K562 (cell line): Measurements from ENCODE around the gene HSD3B7. TPM values are rescaled to one million over a fixed set of nuclear protein-coding genes. Genes with fewer than 3 reads are reported as not detected.

Source experiments
- ARNT ChIP-seq, 2 experiments: fragments of 450-650 bp; IDR thresholded peaks; 2 replicates each; pipeline ENCODE4 v1.6.1; 2016; ENCODE audit warnings: mild to moderate bottlenecking in 1 of 2
- BRD4 ChIP-seq: fragments of 200-600 bp; sonication (generic); IDR thresholded peaks from 2 replicates; pipeline ENCODE4 v1.6.1; 2017; ENCODE audit warnings: inconsistent platforms
- ELF4 ChIP-seq: fragments of 450-650 bp; formaldehyde crosslinking; IDR thresholded peaks from 2 replicates; pipeline ENCODE4 v1.4.0; 2022; ENCODE audit warnings: missing genetic modification characterization
- FOXM1 ChIP-seq, 2 experiments: fragments of 450-650 bp in 1 of 2; sonication (generic) in 1 of 2; formaldehyde crosslinking in 1 of 2; IDR thresholded peaks; 2 replicates each; pipeline versions ENCODE4 v1.6.1 to v1.9.0; 2017 to 2022; ENCODE audit warnings: low read depth in 2 of 2, mild to moderate bottlenecking in 2 of 2, missing genetic modification reagents in 1 of 2, moderate library complexity in 1 of 2
- ILK ChIP-seq: fragments of 450-650 bp; IDR thresholded peaks from 2 replicates; pipeline ENCODE4 v1.6.1; 2016; ENCODE audit warnings: missing genetic modification characterization, low read depth, mild to moderate bottlenecking, missing compliant biosample characterization, moderate library complexity, borderline replicate concordance
- MEF2D ChIP-seq: conservative IDR thresholded peaks from 2 replicates; pipeline ENCODE4 v1.6.1; 2016; ENCODE audit warnings: low read depth, missing genetic modification characterization, missing compliant biosample characterization
- MTA2 ChIP-seq: fragments of 450-650 bp; IDR thresholded peaks from 2 replicates; pipeline ENCODE4 v1.6.1; 2016; ENCODE audit warnings: low read depth
- MYC ChIP-seq, 2 experiments: fragments of 250-450 bp in 1 of 2; sonication (Bioruptor Pico) in 1 of 2; IDR thresholded peaks; 2 replicates each; pipeline versions ENCODE4 v1.5.1 to v1.6.1; 2012 to 2021; ENCODE audit warnings: low read depth in 2 of 2, borderline replicate concordance in 1 of 2, improper control_type of control experiment in 1 of 2, low read length in 1 of 2, mild to moderate bottlenecking in 1 of 2, moderate library complexity in 1 of 2
- NFE2L1 ChIP-seq: fragments of 450-650 bp; IDR thresholded peaks from 2 replicates; pipeline ENCODE4 v1.6.1; 2016; ENCODE audit warnings: missing genetic modification characterization, low read depth, mild to moderate bottlenecking, missing compliant biosample characterization, moderate library complexity, borderline replicate concordance
- RBM17 ChIP-seq: fragments of 200-400 bp; formaldehyde crosslinking; IDR thresholded peaks from 2 replicates; pipeline ENCODE4 v1.6.1; 2017; ENCODE audit warnings: low read depth, mild to moderate bottlenecking, low read length, borderline replicate concordance
- SLC30A9 ChIP-seq: fragments of 250-450 bp; sonication (Bioruptor Pico); IDR thresholded peaks from 2 replicates; pipeline ENCODE4 v1.8.0; 2022; ENCODE audit warnings: mild to moderate bottlenecking, moderate library complexity
- SMARCB1 ChIP-seq: IDR thresholded peaks from 2 replicates; pipeline ENCODE4 v1.6.1; 2011; ENCODE audit warnings: improper control_type of control experiment, low read depth; ENCODE audit not compliant: insufficient read length
- SPI1 ChIP-seq: IDR thresholded peaks from 2 replicates; pipeline ENCODE4 v1.6.1; 2011; ENCODE audit warnings: low read depth, low read length, control low read depth, borderline replicate concordance
- SRSF7 ChIP-seq: fragments of 200-400 bp; formaldehyde crosslinking; optimal IDR thresholded peaks from 2 replicates; pipeline ENCODE3; 2017; ENCODE audit warnings: mild to moderate bottlenecking, low read depth, low read length
- ZBTB7A ChIP-seq: IDR thresholded peaks from 2 replicates; pipeline ENCODE4 v1.6.1; 2011; ENCODE audit warnings: low read depth, mild to moderate bottlenecking, low read length, moderate library complexity, borderline replicate concordance; ENCODE audit not compliant: control insufficient read depth
- ZKSCAN8 ChIP-seq: fragments of 200-800 bp; sonication (Bioruptor generic); IDR thresholded peaks from 2 replicates; pipeline ENCODE4 v1.6.1; 2016; ENCODE audit warnings: missing genetic modification characterization, missing compliant biosample characterization
- ZNF140 ChIP-seq: fragments of 250-450 bp; sonication (Bioruptor Pico); IDR thresholded peaks from 2 replicates; pipeline ENCODE4 v1.8.0; 2021; ENCODE audit warnings: moderate library complexity, mild to moderate bottlenecking, inconsistent platforms
- ZNF239 ChIP-seq: fragments of 250-450 bp; sonication (Bioruptor Pico); IDR thresholded peaks from 2 replicates; pipeline ENCODE4 v1.4.0; 2020; ENCODE audit warnings: mild to moderate bottlenecking
- ZNF77 ChIP-seq: fragments of 250-450 bp; sonication (Bioruptor Pico); IDR thresholded peaks from 2 replicates; pipeline ENCODE4 v1.5.0; 2020
- polyA plus RNA-seq, 8 experiments: library from polyadenylated mRNA; depleted of rRNA in 4 of 8; stranded (reverse) in 5 of 8; unstranded in 3 of 8; fragments of >200 nt; fragmentation: Nextera tagmentation in 2 of 8; fragmentation: Illumina TruSeq in 1 of 8; extraction: Ambion mirVana in 2 of 8; extraction: Trizol in 1 of 8; gene quantifications; 2 replicates each; pipeline versions ENCODE4 v1.2.1 to v1.2.3, GENCODE V29; 2011 to 2014; ENCODE audit warnings: inconsistent platforms in 1 of 8, missing spikeins in 1 of 8
- total RNA-seq, 7 experiments: library from RNA; depleted of rRNA in 6 of 7; stranded (reverse); fragments of >200 nt in 6 of 7; fragmentation: Illumina TruSeq in 2 of 7; extraction: Trizol in 2 of 7; gene quantifications; 2 replicates each; pipeline versions ENCODE4 v1.2.1 to v1.2.3, GENCODE V29; 2011 to 2021; ENCODE audit warnings: low replicate concordance in 1 of 7
- TF ChIP-seq, protein P1 (sequence below): fragments of 450-650 bp; formaldehyde crosslinking; IDR thresholded peaks from 2 replicates; pipeline ENCODE4 v1.4.0; 2022; ENCODE audit warnings: missing genetic modification characterization
- TF ChIP-seq, protein P2 (sequence below): fragments of 450-650 bp; IDR thresholded peaks from 2 replicates; pipeline ENCODE4 v1.6.1; 2018; ENCODE audit not compliant: partially characterized antibody
- TF ChIP-seq, protein P3 (sequence below): IDR thresholded peaks from 2 replicates; pipeline ENCODE4 v1.6.1; 2011; ENCODE audit not compliant: insufficient read length; ENCODE audit errors: extremely low read depth

HSD3B7 gene
- total and polyA plus RNA-seq, 9 of the 15 experiments (the other 6 are each of a cell fraction or from before 2014, with no cell fraction given) = 5.4 to 49.1 (median 23.0) TPM

DNA sequence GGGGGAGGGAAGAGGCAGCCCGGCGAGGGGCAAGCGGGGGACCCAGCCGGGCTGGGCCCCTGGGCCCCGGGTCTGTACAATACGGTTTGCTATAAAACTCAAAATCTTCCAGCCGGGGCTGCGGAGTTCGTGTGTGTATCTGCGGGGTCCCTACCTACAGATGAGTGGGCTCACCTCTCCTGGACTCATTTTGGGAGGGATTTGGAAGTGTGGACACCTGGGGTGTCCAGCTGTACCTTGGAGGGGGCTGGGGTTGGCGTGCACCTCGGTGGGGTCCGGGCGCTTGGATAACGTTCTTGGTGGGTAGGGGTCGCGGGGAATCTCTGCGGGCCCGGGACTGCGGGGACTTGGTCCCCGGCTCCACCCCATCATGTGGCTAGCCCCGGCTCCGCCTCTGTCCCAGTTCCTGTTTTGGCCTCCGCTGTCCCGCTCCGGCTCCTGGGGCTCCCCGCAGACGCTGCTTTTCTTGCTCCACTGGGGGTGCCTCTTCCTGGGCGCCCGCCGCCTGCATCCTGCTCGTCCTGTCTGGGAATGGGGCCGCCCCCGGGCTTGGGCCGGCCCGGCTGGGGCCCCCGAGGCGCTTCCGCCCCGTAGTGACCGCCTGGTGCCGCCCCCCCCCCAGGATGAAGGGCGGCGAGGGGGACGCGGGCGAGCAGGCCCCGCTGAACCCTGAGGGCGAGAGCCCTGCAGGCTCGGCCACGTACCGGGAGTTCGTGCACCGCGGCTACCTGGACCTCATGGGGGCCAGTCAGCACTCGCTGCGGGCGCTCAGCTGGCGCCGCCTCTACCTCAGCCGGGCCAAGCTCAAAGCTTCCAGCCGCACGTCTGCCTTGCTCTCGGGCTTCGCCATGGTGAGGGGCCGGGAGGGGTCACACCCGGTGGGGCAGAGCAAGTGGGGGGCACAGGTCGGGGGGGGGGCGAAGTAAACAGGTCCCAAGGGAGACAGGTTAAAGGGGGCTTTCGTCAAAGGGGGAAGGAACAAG is 36.0 kb upstream of the HSD3B7 start, which contains the start of gene ORAI3 (continued):
- TF ChIP-seq ZKSCAN8 (CRISPR knock-in tag) (no peak), MEF2D (tag) (no peak), FOXM1 (IDR thresholded peaks at IDR 0.05; ENCODE audit: low read depth) (no peak), FOXM1 (CRISPR knock-in tag; IDR thresholded peaks at IDR 0.05; ENCODE audit: low read depth) (no peak), ZBTB7A (no peak; the same call in 1 of the 2 replicates), SMARCB1 (no peak), SPI1 (peak; percentile 98), SRSF7 (no peak), NFE2L1 (no peak), ZNF239 (CRISPR knock-in tag) (no peak), BRD4 (peak; percentile 47; the same call in 1 of the 2 replicates), ILK (tag) (no peak), ZNF77 (CRISPR knock-in tag) (no peak), MTA2 (no peak), ARNT (IDR thresholded peaks at IDR 0.05) (no peak), MYC (IDR thresholded peaks at IDR 0.05; ENCODE audit: low read depth, low read length) (peak; percentile 53), MYC (CRISPR knock-in tag; IDR thresholded peaks at IDR 0.05; ENCODE audit: borderline replicate concordance, low read depth) (peak; percentile 46; the same call in 1 of the 2 replicates), ELF4 (CRISPR knock-in tag) (no peak; the same call in 1 of the 2 replicates), SLC30A9 (no peak), ZNF140 (no peak), RBM17 (no peak)
- TF ChIP-seq, protein P1, sequence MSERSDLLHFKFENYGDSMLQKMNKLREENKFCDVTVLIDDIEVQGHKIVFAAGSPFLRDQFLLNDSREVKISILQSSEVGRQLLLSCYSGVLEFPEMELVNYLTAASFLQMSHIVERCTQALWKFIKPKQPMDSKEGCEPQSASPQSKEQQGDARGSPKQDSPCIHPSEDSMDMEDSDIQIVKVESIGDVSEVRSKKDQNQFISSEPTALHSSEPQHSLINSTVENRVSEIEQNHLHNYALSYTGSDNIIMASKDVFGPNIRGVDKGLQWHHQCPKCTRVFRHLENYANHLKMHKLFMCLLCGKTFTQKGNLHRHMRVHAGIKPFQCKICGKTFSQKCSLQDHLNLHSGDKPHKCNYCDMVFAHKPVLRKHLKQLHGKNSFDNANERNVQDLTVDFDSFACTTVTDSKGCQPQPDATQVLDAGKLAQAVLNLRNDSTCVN (CRISPR knock-in tag) = no peak
- TF ChIP-seq, protein P2, sequence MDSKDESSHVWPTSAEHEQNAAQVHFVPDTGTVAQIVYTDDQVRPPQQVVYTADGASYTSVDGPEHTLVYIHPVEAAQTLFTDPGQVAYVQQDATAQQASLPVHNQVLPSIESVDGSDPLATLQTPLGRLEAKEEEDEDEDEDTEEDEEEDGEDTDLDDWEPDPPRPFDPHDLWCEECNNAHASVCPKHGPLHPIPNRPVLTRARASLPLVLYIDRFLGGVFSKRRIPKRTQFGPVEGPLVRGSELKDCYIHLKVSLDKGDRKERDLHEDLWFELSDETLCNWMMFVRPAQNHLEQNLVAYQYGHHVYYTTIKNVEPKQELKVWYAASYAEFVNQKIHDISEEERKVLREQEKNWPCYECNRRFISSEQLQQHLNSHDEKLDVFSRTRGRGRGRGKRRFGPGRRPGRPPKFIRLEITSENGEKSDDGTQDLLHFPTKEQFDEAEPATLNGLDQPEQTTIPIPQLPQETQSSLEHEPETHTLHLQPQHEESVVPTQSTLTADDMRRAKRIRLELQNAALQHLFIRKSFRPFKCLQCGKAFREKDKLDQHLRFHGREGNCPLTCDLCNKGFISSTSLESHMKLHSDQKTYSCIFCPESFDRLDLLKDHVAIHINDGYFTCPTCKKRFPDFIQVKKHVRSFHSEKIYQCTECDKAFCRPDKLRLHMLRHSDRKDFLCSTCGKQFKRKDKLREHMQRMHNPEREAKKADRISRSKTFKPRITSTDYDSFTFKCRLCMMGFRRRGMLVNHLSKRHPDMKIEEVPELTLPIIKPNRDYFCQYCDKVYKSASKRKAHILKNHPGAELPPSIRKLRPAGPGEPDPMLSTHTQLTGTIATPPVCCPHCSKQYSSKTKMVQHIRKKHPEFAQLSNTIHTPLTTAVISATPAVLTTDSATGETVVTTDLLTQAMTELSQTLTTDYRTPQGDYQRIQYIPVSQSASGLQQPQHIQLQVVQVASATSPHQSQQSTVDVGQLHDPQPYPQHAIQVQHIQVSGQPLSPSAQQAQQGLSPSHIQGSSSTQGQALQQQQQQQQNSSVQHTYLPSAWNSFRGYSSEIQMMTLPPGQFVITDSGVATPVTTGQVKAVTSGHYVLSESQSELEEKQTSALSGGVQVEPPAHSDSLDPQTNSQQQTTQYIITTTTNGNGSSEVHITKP = peak; percentile 72
- TF ChIP-seq, protein P3, sequence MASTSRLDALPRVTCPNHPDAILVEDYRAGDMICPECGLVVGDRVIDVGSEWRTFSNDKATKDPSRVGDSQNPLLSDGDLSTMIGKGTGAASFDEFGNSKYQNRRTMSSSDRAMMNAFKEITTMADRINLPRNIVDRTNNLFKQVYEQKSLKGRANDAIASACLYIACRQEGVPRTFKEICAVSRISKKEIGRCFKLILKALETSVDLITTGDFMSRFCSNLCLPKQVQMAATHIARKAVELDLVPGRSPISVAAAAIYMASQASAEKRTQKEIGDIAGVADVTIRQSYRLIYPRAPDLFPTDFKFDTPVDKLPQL = no peak
